ENCODE results near the gene TAC3.
"Not testable (repeated sequence)": the region's sequence is repeated elsewhere in the genome, so short reads cannot be mapped to it uniquely, and the experiment has no call there.

Gene TAC3

DNA sequence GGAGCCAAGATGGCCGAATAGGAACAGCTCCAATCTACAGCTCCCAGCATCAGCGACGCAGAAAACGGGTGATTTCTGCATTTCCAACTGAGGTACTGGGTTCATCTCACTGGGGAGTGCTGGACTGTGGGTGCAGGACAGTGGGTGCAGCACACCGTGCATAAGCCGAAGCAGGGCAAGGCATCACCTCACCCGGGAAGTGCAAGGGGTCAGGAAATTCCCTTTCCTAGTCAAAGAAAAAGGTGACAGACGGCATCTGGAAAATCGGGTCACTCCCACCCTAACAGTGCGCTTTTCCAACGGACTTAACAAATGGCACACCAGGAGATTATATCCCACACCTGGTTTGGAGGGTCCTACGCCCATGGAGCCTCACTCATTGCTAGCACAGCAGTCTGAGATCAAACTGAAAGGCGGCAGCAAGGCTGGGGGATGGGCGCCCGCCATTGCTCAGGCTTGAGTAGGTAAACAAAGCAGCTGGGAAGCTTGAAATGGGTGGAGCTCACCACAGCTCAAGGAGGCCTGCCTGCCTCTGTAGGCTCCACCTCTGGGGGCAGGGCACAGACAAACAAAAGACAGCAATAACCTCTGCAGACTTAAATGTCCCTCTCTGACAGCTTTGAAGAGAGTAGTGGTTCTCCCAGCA, 50.2 kb downstream of the TAC3 start:
- Histone ChIP-seq H2AFZ (ENCODE audit: low read depth) (peak overlapping the region; percentile 96), H3K4me1 (ENCODE audit: low read depth, poor library complexity, severe bottlenecking) (peaks cover 17% of the 10 kb centered on the region), H3K4me3 (IDR thresholded peaks at IDR 0.05; ENCODE audit: insufficient read depth, low read depth, low read length) (peak overlapping the region; percentile 34), H3K27ac (peak overlapping the region; percentile 67), H3K4me2 (peak overlapping the region; percentile 47), H3K9ac (peak overlapping the region; percentile 62)
- H4K20me1 ChIP-seq (ENCODE audit: insufficient read depth); H3K27me3 ChIP-seq (ENCODE audit: insufficient read depth, low read depth); H3K36me3 ChIP-seq (ENCODE audit: insufficient read depth); H3K79me2 ChIP-seq (ENCODE audit: insufficient read depth, low read depth): not testable (repeated sequence)

- 0 out of 2 replicates have a peak overlapping the region, but pooled peaks have one; percentile 47 for H3K4me2 ChIP-seq
- H3K4me1 ChIP-seq (ENCODE audit: low read depth, poor library complexity, severe bottlenecking), result peaks cover 17% of the 10 kb centered on the region
- not testable (repeated sequence) for H3K36me3 ChIP-seq (ENCODE audit: insufficient read depth); H3K27me3 ChIP-seq (ENCODE audit: insufficient read depth, low read depth); H3K4me3 ChIP-seq (IDR thresholded peaks at IDR 0.05; ENCODE audit: insufficient read depth, low read depth, low read length); H3K9ac ChIP-seq; H3K79me2 ChIP-seq (ENCODE audit: insufficient read depth, low read depth); H4K20me1 ChIP-seq (ENCODE audit: insufficient read depth)
- H3K27ac ChIP-seq, result peak overlapping the region; percentile 67
- peak overlapping the region; percentile 96 for H2AFZ ChIP-seq (ENCODE audit: low read depth)
Observed at GRCh38 chr12:56965124-56965523, 51.2 kb downstream of the TAC3 start.

GRCh38 chr12:56963557-56963956, 52.8 kb downstream of the TAC3 start:
- not testable (repeated sequence) for H3K9ac ChIP-seq

GRCh38 chr12:56962247-56962646, 54.1 kb downstream of the TAC3 start:
- not testable (repeated sequence) for H4K20me1 ChIP-seq (ENCODE audit: insufficient read depth); H3K79me2 ChIP-seq (ENCODE audit: insufficient read depth, low read depth); H3K27ac ChIP-seq; H3K27me3 ChIP-seq (ENCODE audit: insufficient read depth, low read depth); H3K9ac ChIP-seq; H3K4me3 ChIP-seq (IDR thresholded peaks at IDR 0.05; ENCODE audit: insufficient read depth, low read depth, low read length); H3K4me2 ChIP-seq; H2AFZ ChIP-seq (ENCODE audit: low read depth); H3K36me3 ChIP-seq (ENCODE audit: insufficient read depth)
- peaks cover 17% of the 10 kb centered on the region for H3K4me1 ChIP-seq (ENCODE audit: low read depth, poor library complexity, severe bottlenecking)

More at GRCh38 chr12:56963557-56963956, 52.8 kb downstream of the TAC3 start:
- not testable (repeated sequence) for H3K36me3 ChIP-seq (ENCODE audit: insufficient read depth); H3K79me2 ChIP-seq (ENCODE audit: insufficient read depth, low read depth); H3K4me2 ChIP-seq; H3K27me3 ChIP-seq (ENCODE audit: insufficient read depth, low read depth); H3K4me3 ChIP-seq (IDR thresholded peaks at IDR 0.05; ENCODE audit: insufficient read depth, low read depth, low read length); H2AFZ ChIP-seq (ENCODE audit: low read depth); H3K27ac ChIP-seq; H4K20me1 ChIP-seq (ENCODE audit: insufficient read depth)
- H3K4me1 ChIP-seq (ENCODE audit: low read depth, poor library complexity, severe bottlenecking), result peaks cover 17% of the 10 kb centered on the region

Measured in KMS-11 (cell line).